ENCODE results near the gene LRRIQ1. TPM values are rescaled to one million over a fixed set of nuclear protein-coding genes. Genes with fewer than 3 reads are reported as not detected.

LRRIQ1 gene
- total RNA-seq, 2 experiments from 2014 or later: not detected

- CTCF ChIA-PET: no interaction called here
- Mint-ChIP-seq H3K4me3 (no peak overlapping the region), H3K9me3 (peaks cover 2% of the 10 kb centered on the region), H3K27me3 (no peaks in the 10 kb centered on the region), H3K27ac (no peak overlapping the region), H3K36me3 (ENCODE audit: low read depth) (no peaks in the 10 kb centered on the region), H3K4me1 (ENCODE audit: low read depth) (no peaks in the 10 kb centered on the region)
- DNase-seq (no peak), ATAC-seq (no peak)
- TF ChIP-seq CTCF (IDR thresholded peaks at IDR 0.05): no peak
- POLR2A ChIA-PET: no interaction called here
- intact Hi-C loops (cut with micrococcal nuclease): no loop called here
Observed at GRCh38 chr12:85266356-85266755, 230.2 kb downstream of the LRRIQ1 start.

- ATAC-seq (no peak), DNase-seq (no peak)
- Mint-ChIP-seq H3K4me3 (no peak overlapping the region), H3K9me3 (peaks cover 2% of the 10 kb centered on the region), H3K27me3 (peaks cover 36% of the 10 kb centered on the region), H3K4me1 (ENCODE audit: low read depth) (peaks cover 3% of the 10 kb centered on the region), H3K27ac (no peak overlapping the region), H3K36me3 (ENCODE audit: low read depth) (peaks cover 2% of the 10 kb centered on the region)
- POLR2A ChIA-PET: no interaction called here
- TF ChIP-seq CTCF (IDR thresholded peaks at IDR 0.05): no peak
- CTCF ChIA-PET: no interaction called here
- intact Hi-C loops (cut with micrococcal nuclease): no loop called here
Observed at GRCh38 chr12:85273381-85274314, 237.5 kb downstream of the LRRIQ1 start.

GRCh38 chr12:85274315-85274651, 238.1 kb downstream of the LRRIQ1 start:
- POLR2A ChIA-PET: no interaction called here
- Mint-ChIP-seq H3K4me1 (ENCODE audit: low read depth) (peaks cover 3% of the 10 kb centered on the region), H3K9me3 (peaks cover 2% of the 10 kb centered on the region), H3K27ac (no peak overlapping the region), H3K4me3 (no peak overlapping the region), H3K36me3 (ENCODE audit: low read depth) (peaks cover 2% of the 10 kb centered on the region), H3K27me3 (peaks cover 40% of the 10 kb centered on the region)
- intact Hi-C loops (cut with micrococcal nuclease): no loop called here
- DNase-seq (no peak), ATAC-seq (no peak)
- no peak for TF ChIP-seq CTCF (IDR thresholded peaks at IDR 0.05)
- CTCF ChIA-PET: no interaction called here

GRCh38 chr12:85275374-85275773, 239.2 kb downstream of the LRRIQ1 start:
- POLR2A ChIA-PET: no interaction called here
- peaks cover 48% of the 10 kb centered on the region for H3K27me3 Mint-ChIP-seq

More at GRCh38 chr12:85275374-85275773, 239.2 kb downstream of the LRRIQ1 start:
- CTCF ChIA-PET: no interaction called here
- no peak overlapping the region for H3K4me3 Mint-ChIP-seq
- intact Hi-C loops (cut with micrococcal nuclease): no loop called here
- H3K36me3 Mint-ChIP-seq (ENCODE audit: low read depth): peaks cover 2% of the 10 kb centered on the region
- no peak for TF ChIP-seq CTCF (IDR thresholded peaks at IDR 0.05)
- DNase-seq (no peak), ATAC-seq (no peak)
- H3K27ac Mint-ChIP-seq: no peak overlapping the region
- H3K4me1 Mint-ChIP-seq (ENCODE audit: low read depth): peaks cover 6% of the 10 kb centered on the region
- H3K9me3 Mint-ChIP-seq: peaks cover 2% of the 10 kb centered on the region

Measured in activated CD8-positive, alpha-beta T cell treated with anti-CD3 and anti-CD28 coated beads for 36 hours (primary cell).